ENCODE measurements around the gene AP5S1.

The AP5S1 gene

GRCh38 chr20:3794701-3795420 is 25.5 kb upstream of the AP5S1 start:
- H3K4me3 ChIP-seq (ENCODE audit: low read depth, low read length) = no peak overlapping the region
- TF ChIP-seq CTCF (IDR thresholded peaks at IDR 0.05; ENCODE audit: borderline replicate concordance, insufficient read depth, low read depth, low read length) = no peak

GRCh38 chr20:3795511-3796468 is 24.6 kb upstream of the AP5S1 start, which contains the start of gene CDC25B:
TSS of gene CDC25B (plus strand) at chr20:3796310. CDS start at chr20:3796532, 222 bp downstream.
- peak within 1 kb of the TSS; percentile 55 for H3K4me3 ChIP-seq (ENCODE audit: low read depth, low read length)
- peak; percentile 62 for TF ChIP-seq CTCF (IDR thresholded peaks at IDR 0.05; ENCODE audit: borderline replicate concordance, insufficient read depth, low read depth, low read length)

- no peak for TF ChIP-seq CTCF (IDR thresholded peaks at IDR 0.05; ENCODE audit: borderline replicate concordance, insufficient read depth, low read depth, low read length)
- H3K4me3 ChIP-seq (ENCODE audit: low read depth, low read length) = peak overlapping the region; percentile 55
Measured at GRCh38 chr20:3796477-3797225, 23.7 kb upstream of the AP5S1 start.

DNA sequence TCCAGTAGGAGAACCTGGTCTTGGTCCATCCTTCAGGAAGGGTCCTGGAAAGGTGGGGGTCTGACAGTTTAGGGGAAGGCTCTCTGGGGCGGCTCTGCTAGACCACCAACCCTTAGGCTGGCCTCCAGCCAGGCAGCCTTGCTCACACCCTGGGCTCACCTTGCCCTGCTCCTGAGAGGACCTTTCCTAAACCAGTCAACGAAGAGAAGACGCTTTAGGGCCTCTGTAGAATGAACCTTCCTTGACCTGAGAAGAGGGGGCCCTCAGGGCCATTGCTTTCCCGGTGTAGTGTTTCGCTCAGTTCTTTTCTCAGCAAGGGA is 23.2 kb upstream of the AP5S1 start:
- no peak for TF ChIP-seq CTCF (IDR thresholded peaks at IDR 0.05; ENCODE audit: borderline replicate concordance, insufficient read depth, low read depth, low read length)
- peak overlapping the region; percentile 55 for H3K4me3 ChIP-seq (ENCODE audit: low read depth, low read length)

DNA sequence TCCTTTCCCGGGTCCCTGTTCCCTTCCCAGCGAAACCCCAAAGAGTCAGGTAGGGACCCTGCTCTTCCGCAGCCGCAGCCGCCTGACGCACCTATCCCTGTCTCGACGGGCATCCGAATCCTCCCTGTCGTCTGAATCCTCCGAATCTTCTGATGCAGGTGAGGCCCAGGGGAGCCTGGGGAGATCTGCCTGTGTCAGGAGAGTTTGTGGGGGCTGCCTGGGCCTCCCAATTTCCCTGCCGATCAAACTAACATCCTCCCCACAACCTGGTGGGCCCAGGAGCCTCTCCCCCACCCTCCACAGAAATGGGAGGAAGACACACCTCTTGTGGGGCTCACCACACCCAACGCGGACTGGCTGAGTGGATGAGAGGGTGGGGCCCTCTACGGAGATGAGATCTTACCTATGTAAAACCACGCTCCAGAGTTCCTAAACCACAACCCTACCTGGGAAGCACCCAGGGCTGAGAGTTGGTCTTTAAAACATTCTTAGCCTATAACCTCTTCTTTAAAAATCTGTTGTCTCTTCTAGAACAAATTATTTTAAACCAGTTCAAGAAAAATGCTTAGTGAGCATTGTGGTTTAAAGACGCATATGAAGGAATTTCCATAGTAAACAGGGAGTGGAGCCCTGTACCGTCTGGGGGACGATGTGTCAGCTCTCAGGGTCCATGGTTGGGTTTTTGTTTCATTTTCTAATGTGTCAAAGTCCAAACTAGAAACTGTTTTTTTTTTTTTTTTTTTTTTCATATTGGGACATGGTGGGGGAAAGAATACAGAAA is 22.6 kb upstream of the AP5S1 start:
- no peak for TF ChIP-seq CTCF (IDR thresholded peaks at IDR 0.05; ENCODE audit: borderline replicate concordance, insufficient read depth, low read depth, low read length)
- peak overlapping the region; percentile 55 for H3K4me3 ChIP-seq (ENCODE audit: low read depth, low read length)

GRCh38 chr20:3798373-3798768 is 22.0 kb upstream of the AP5S1 start:
- TF ChIP-seq CTCF (IDR thresholded peaks at IDR 0.05; ENCODE audit: borderline replicate concordance, insufficient read depth, low read depth, low read length) = no peak
- no peak overlapping the region for H3K4me3 ChIP-seq (ENCODE audit: low read depth, low read length)

All from GM12875 (cell line).